Activated naive CD8-positive, alpha-beta T cell (primary cell): ENCODE data around the gene RNF150.
"Not testable (repeated sequence)": the region's sequence is repeated elsewhere in the genome, so short reads cannot be mapped to it uniquely, and the experiment has no call there.

Experiments used
- H3K27ac Mint-ChIP-seq: one replicate; pipeline ENCODE4 v1.8.0; 2021; ENCODE audit warnings: mixed read lengths
- H3K27me3 Mint-ChIP-seq: one replicate; pipeline ENCODE4 v1.8.0; 2021; ENCODE audit warnings: mixed read lengths
- H3K36me3 Mint-ChIP-seq: one replicate; pipeline ENCODE4 v1.8.0; 2021; ENCODE audit warnings: mixed read lengths
- H3K4me1 Mint-ChIP-seq: one replicate; pipeline ENCODE4 v1.8.0; 2021; ENCODE audit warnings: low read depth, mixed read lengths
- H3K4me3 Mint-ChIP-seq: one replicate; pipeline ENCODE4 v1.8.0; 2021; ENCODE audit warnings: mild to moderate bottlenecking, mixed read lengths
- H3K9me3 Mint-ChIP-seq: one replicate; pipeline ENCODE4 v1.8.0; 2021; ENCODE audit warnings: low read depth, mixed read lengths

The RNF150 gene

GRCh38 chr4:141074098-141074878 is 59.0 kb downstream of the RNF150 start:
- Mint-ChIP-seq H3K4me1 (no peaks in the 10 kb centered on the region), H3K27ac (no peak overlapping the region), H3K4me3 (no peak overlapping the region), H3K36me3 (no peaks in the 10 kb centered on the region), H3K9me3 (no peaks in the 10 kb centered on the region), H3K27me3 (no peaks in the 10 kb centered on the region)

GRCh38 chr4:141066690-141067089 is 66.6 kb downstream of the RNF150 start:
- Mint-ChIP-seq H3K27me3 (no peaks in the 10 kb centered on the region), H3K27ac (no peak overlapping the region), H3K4me1 (no peaks in the 10 kb centered on the region), H3K9me3 (no peaks in the 10 kb centered on the region), H3K36me3 (no peaks in the 10 kb centered on the region), H3K4me3 (no peak overlapping the region)

- Mint-ChIP-seq H3K4me1 (no peaks in the 10 kb centered on the region), H3K4me3 (no peak overlapping the region), H3K27ac (no peak overlapping the region), H3K27me3 (no peaks in the 10 kb centered on the region), H3K9me3 (no peaks in the 10 kb centered on the region), H3K36me3 (no peaks in the 10 kb centered on the region)
These were observed 67.4 kb downstream of the RNF150 start for GRCh38 chr4:141065872-141066271.

GRCh38 chr4:141062651-141063050 is 70.6 kb downstream of the RNF150 start:
- no peak overlapping the region for H3K4me3 Mint-ChIP-seq
- no peak overlapping the region for H3K27ac Mint-ChIP-seq
- no peaks in the 10 kb centered on the region for H3K9me3 Mint-ChIP-seq
- peaks cover 2% of the 10 kb centered on the region for H3K27me3 Mint-ChIP-seq
- H3K36me3 Mint-ChIP-seq: no peaks in the 10 kb centered on the region
- H3K4me1 Mint-ChIP-seq: no peaks in the 10 kb centered on the region

GRCh38 chr4:141058591-141059512 is 74.4 kb downstream of the RNF150 start:
- H3K36me3 Mint-ChIP-seq: no peaks in the 10 kb centered on the region
- no peak overlapping the region for H3K27ac Mint-ChIP-seq
- peaks cover 2% of the 10 kb centered on the region for H3K27me3 Mint-ChIP-seq
- H3K4me1 Mint-ChIP-seq: no peaks in the 10 kb centered on the region
- H3K4me3 Mint-ChIP-seq: no peak overlapping the region
- H3K9me3 Mint-ChIP-seq: no peaks in the 10 kb centered on the region

GRCh38 chr4:141057582-141057981 is 75.7 kb downstream of the RNF150 start:
- Mint-ChIP-seq H3K4me3 (no peak overlapping the region), H3K9me3 (no peaks in the 10 kb centered on the region), H3K27ac (no peak overlapping the region), H3K4me1 (no peaks in the 10 kb centered on the region), H3K27me3 (peaks cover 2% of the 10 kb centered on the region), H3K36me3 (no peaks in the 10 kb centered on the region)

- Mint-ChIP-seq H3K4me1 (no peaks in the 10 kb centered on the region), H3K36me3 (no peaks in the 10 kb centered on the region), H3K27ac (no peak overlapping the region), H3K4me3 (no peak overlapping the region), H3K27me3 (peaks cover 2% of the 10 kb centered on the region), H3K9me3 (no peaks in the 10 kb centered on the region)
These were observed 76.8 kb downstream of the RNF150 start for GRCh38 chr4:141056473-141056872.

- H3K36me3 Mint-ChIP-seq: no peaks in the 10 kb centered on the region
- H3K27ac Mint-ChIP-seq: no peak overlapping the region
- H3K9me3 Mint-ChIP-seq: peaks cover 5% of the 10 kb centered on the region
- no peaks in the 10 kb centered on the region for H3K27me3 Mint-ChIP-seq
- H3K4me1 Mint-ChIP-seq: no peaks in the 10 kb centered on the region
- H3K4me3 Mint-ChIP-seq: no peak overlapping the region
These were observed 78.8 kb downstream of the RNF150 start for GRCh38 chr4:141054446-141054845.

- H3K27me3 Mint-ChIP-seq, H3K4me1 Mint-ChIP-seq, H3K36me3 Mint-ChIP-seq: not testable (repeated sequence)
These were observed 82.3 kb downstream of the RNF150 start for GRCh38 chr4:141050999-141051398.

GRCh38 chr4:141047228-141047884 is 85.9 kb downstream of the RNF150 start:
- Mint-ChIP-seq H3K9me3 (peaks cover 5% of the 10 kb centered on the region), H3K27ac (no peak overlapping the region), H3K36me3 (no peaks in the 10 kb centered on the region), H3K4me3 (no peak overlapping the region), H3K4me1 (no peaks in the 10 kb centered on the region), H3K27me3 (no peaks in the 10 kb centered on the region)

More at GRCh38 chr4:141050999-141051398, 82.3 kb downstream of the RNF150 start:
- not testable (repeated sequence) for H3K9me3 Mint-ChIP-seq, H3K27ac Mint-ChIP-seq, H3K4me3 Mint-ChIP-seq

- no peaks in the 10 kb centered on the region for H3K27me3 Mint-ChIP-seq
- no peak overlapping the region for H3K27ac Mint-ChIP-seq
- peaks cover 5% of the 10 kb centered on the region for H3K9me3 Mint-ChIP-seq
- H3K4me3 Mint-ChIP-seq: no peak overlapping the region
- H3K36me3 Mint-ChIP-seq: no peaks in the 10 kb centered on the region
- no peaks in the 10 kb centered on the region for H3K4me1 Mint-ChIP-seq
These were observed 87.0 kb downstream of the RNF150 start for GRCh38 chr4:141046255-141046654.

- no peaks in the 10 kb centered on the region for H3K4me1 Mint-ChIP-seq
- H3K27me3 Mint-ChIP-seq: no peaks in the 10 kb centered on the region
- peaks cover 5% of the 10 kb centered on the region for H3K9me3 Mint-ChIP-seq
- no peaks in the 10 kb centered on the region for H3K36me3 Mint-ChIP-seq
- H3K4me3 Mint-ChIP-seq: no peak overlapping the region
- H3K27ac Mint-ChIP-seq: no peak overlapping the region
These were observed 87.4 kb downstream of the RNF150 start for GRCh38 chr4:141045848-141046247.

GRCh38 chr4:141041021-141041476 is 92.2 kb downstream of the RNF150 start:
- Mint-ChIP-seq H3K4me1 (no peaks in the 10 kb centered on the region), H3K9me3 (no peaks in the 10 kb centered on the region), H3K27me3 (no peaks in the 10 kb centered on the region), H3K4me3 (no peak overlapping the region), H3K36me3 (no peaks in the 10 kb centered on the region), H3K27ac (no peak overlapping the region)

GRCh38 chr4:141039156-141039555 is 94.1 kb downstream of the RNF150 start:
- H3K36me3 Mint-ChIP-seq: no peaks in the 10 kb centered on the region
- no peaks in the 10 kb centered on the region for H3K9me3 Mint-ChIP-seq
- H3K27me3 Mint-ChIP-seq: no peaks in the 10 kb centered on the region
- no peak overlapping the region for H3K4me3 Mint-ChIP-seq
- H3K27ac Mint-ChIP-seq: no peak overlapping the region
- H3K4me1 Mint-ChIP-seq: no peaks in the 10 kb centered on the region

GRCh38 chr4:141038428-141038827 is 94.8 kb downstream of the RNF150 start:
- H3K4me3 Mint-ChIP-seq: no peak overlapping the region
- H3K27ac Mint-ChIP-seq: no peak overlapping the region

More at GRCh38 chr4:141038428-141038827, 94.8 kb downstream of the RNF150 start:
- Mint-ChIP-seq H3K36me3 (no peaks in the 10 kb centered on the region), H3K4me1 (no peaks in the 10 kb centered on the region), H3K9me3 (peaks cover 3% of the 10 kb centered on the region), H3K27me3 (no peaks in the 10 kb centered on the region)
